Activated naive CD8-positive, alpha-beta T cell treated with anti-CD3 and anti-CD28 coated beads, Interleukin-2, amount 10 ng/mL, durations not matched to agents 7 days and 5 days (primary cell): ENCODE results near the gene SMAD7. TPM values are rescaled to one million over a fixed set of nuclear protein-coding genes. Genes with fewer than 3 reads are reported as not detected.
A peak's percentile ranks its signal among the peaks of the same experiment; 100 is the strongest.

Experiments
- ATAC-seq: fragments of 150-1000 bp; cut with Tn5 transposase; one replicate; pipeline ENCODE4 v1.10.0; 2021; ENCODE audit warnings: low read depth, moderate library complexity
- POLR2A ChIA-PET: fragments of 350-600 bp; sonication (Branson Sonifier 250); formaldehyde crosslinking; loops from one replicate; lab custom pipeline; 2021; ENCODE audit warnings: antibody characterized with exemption; lab: Charles Lee
- DNase-seq: peaks from one replicate; pipeline ENCODE4 v3.0.0; 2021
- H3K27ac Mint-ChIP-seq: one replicate; pipeline ENCODE4 v1.8.0; 2022; ENCODE audit warnings: mild to moderate bottlenecking, mixed read lengths
- H3K27me3 Mint-ChIP-seq: one replicate; pipeline ENCODE4 v1.8.0; 2022; ENCODE audit warnings: mild to moderate bottlenecking, moderate library complexity, mixed read lengths
- H3K36me3 Mint-ChIP-seq: one replicate; pipeline ENCODE4 v1.8.0; 2021; ENCODE audit warnings: mild to moderate bottlenecking, mixed read lengths
- H3K4me1 Mint-ChIP-seq: one replicate; pipeline ENCODE4 v1.8.0; 2021; ENCODE audit warnings: mixed read lengths
- H3K4me3 Mint-ChIP-seq: one replicate; pipeline ENCODE4 v1.8.0; 2022; ENCODE audit warnings: mild to moderate bottlenecking, moderate library complexity, mixed read lengths
- H3K9me3 Mint-ChIP-seq: one replicate; pipeline ENCODE4 v1.8.0; 2021; ENCODE audit warnings: mixed read lengths
- total RNA-seq, 2 experiments: library from RNA; stranded (reverse); gene quantifications; one replicate each; pipeline ENCODE4 v1.2.3, GENCODE V29; 2021

Gene SMAD7
- total RNA-seq, 2 experiments from 2014 or later: 26.8 to 30.1 TPM

DNA sequence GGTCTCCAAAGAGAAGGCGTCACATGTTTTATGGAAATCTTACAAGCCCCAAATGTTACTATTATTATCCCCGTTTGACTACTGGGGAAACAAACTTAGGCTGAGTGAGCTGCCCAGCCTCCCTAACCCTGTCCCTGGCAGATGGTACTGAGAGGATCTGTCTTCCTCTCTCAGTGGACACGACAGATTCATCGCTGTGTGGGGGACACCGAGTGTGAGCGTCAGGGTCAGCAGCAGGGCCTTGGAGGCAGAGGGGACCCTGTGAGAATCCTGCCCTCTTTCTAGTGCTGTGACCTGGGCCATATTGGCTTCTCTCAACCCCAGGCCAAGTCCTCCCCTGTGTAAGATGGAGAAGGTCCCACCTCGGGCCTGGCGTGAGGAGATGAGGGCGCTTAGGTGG lies 27.1 kb upstream of the SMAD7 start:
- POLR2A ChIA-PET: no interaction called here
- Mint-ChIP-seq H3K27ac (no peak overlapping the region), H3K27me3 (peaks cover 57% of the 10 kb centered on the region), H3K4me1 (peaks cover 17% of the 10 kb centered on the region), H3K4me3 (no peak overlapping the region), H3K36me3 (peaks cover 1% of the 10 kb centered on the region), H3K9me3 (no peaks in the 10 kb centered on the region)
- DNase-seq: no peak
- ATAC-seq: no peak

GRCh38 chr18:48975817-48976649 lies 25.3 kb upstream of the SMAD7 start:
- H3K4me1 Mint-ChIP-seq: peaks cover 11% of the 10 kb centered on the region
- peak overlapping the region; percentile 76 for H3K4me3 Mint-ChIP-seq
- ATAC-seq: peak; percentile 84
- H3K36me3 Mint-ChIP-seq: peaks cover 1% of the 10 kb centered on the region
- no peaks in the 10 kb centered on the region for H3K9me3 Mint-ChIP-seq
- no peak overlapping the region for H3K27ac Mint-ChIP-seq
- DNase-seq: peak; percentile 72
- peaks cover 57% of the 10 kb centered on the region for H3K27me3 Mint-ChIP-seq
- POLR2A ChIA-PET: no interaction called here

- no peaks in the 10 kb centered on the region for H3K9me3 Mint-ChIP-seq
- peaks cover 11% of the 10 kb centered on the region for H3K4me1 Mint-ChIP-seq
- H3K36me3 Mint-ChIP-seq: peaks cover 1% of the 10 kb centered on the region
- H3K4me3 Mint-ChIP-seq: peak overlapping the region; percentile 72
- H3K27ac Mint-ChIP-seq: no peak overlapping the region
- POLR2A ChIA-PET: no interaction called here
- peaks cover 57% of the 10 kb centered on the region for H3K27me3 Mint-ChIP-seq
- DNase-seq: no peak
- no peak for ATAC-seq
These were observed 24.5 kb upstream of the SMAD7 start for GRCh38 chr18:48975120-48975816.

- peaks cover 59% of the 10 kb centered on the region for H3K27me3 Mint-ChIP-seq
- H3K4me1 Mint-ChIP-seq: peaks cover 10% of the 10 kb centered on the region
- DNase-seq (no peak), ATAC-seq (no peak)
- H3K9me3 Mint-ChIP-seq: no peaks in the 10 kb centered on the region
- H3K27ac Mint-ChIP-seq: no peak overlapping the region
- peak overlapping the region; percentile 72 for H3K4me3 Mint-ChIP-seq
- peaks cover 1% of the 10 kb centered on the region for H3K36me3 Mint-ChIP-seq
- POLR2A ChIA-PET: no interaction called here
These were observed 23.7 kb upstream of the SMAD7 start for GRCh38 chr18:48974304-48975119.

- POLR2A ChIA-PET: no interaction called here
- Mint-ChIP-seq H3K27ac (no peak overlapping the region), H3K4me1 (peaks cover 7% of the 10 kb centered on the region), H3K36me3 (no peaks in the 10 kb centered on the region), H3K27me3 (peaks cover 59% of the 10 kb centered on the region), H3K4me3 (no peak overlapping the region), H3K9me3 (no peaks in the 10 kb centered on the region)
- no peak for ATAC-seq
- no peak for DNase-seq
These were observed 23.0 kb upstream of the SMAD7 start for GRCh38 chr18:48973731-48974130.

DNA sequence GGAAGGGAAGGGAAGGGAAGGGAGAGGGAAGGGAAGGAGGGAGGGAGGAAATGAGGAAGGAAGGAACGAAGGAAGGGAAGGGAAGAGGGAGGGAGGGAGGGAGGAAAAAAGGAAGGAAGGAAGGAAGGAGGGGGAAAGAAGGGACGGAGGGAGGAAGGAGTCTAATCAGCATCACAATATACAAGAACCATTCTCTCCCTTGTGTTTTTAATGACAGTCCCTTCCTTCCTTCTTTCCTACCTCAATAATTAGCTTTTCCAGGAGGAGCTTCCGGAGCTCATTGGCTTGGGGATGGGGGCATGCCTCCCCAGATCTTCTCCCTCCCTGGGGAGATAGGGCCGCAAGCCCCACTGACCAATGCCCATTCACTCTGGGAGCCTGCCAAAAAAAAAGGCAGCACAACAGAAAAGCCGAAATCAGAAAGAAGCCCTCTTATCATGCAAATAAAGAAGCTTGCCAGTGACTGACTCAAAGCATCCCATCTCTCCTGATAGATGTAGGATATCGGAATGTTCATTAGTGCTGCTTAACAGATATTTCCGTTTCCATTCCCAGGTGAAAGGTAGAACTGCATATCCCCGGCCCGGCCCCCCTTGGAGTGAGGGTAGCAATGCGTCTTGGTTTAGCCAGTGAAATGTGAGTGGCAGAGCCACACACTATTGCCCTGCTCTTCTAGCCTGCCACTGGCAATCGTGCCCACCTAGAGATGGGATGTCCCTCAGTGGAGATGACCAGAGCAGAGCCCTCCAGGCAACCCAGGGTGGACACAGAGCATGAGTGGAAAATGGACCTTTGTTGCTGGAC lies 17.8 kb upstream of the SMAD7 start:
- no peak for ATAC-seq
- H3K27me3 Mint-ChIP-seq: peaks cover 39% of the 10 kb centered on the region

GRCh38 chr18:48967545-48967944 lies 16.8 kb upstream of the SMAD7 start:
- no peak overlapping the region for H3K4me3 Mint-ChIP-seq
- H3K4me1 Mint-ChIP-seq: peaks cover 3% of the 10 kb centered on the region
- POLR2A ChIA-PET: interaction anchor here (2.0 kb wide), 1 partner anchor 15 kb away, joined by 5 read pairs; no protein-coding TSS in a partner anchor

More for the DNA sequence above, 17.8 kb upstream of the SMAD7 start:
- POLR2A ChIA-PET: interaction anchor here (2.0 kb wide), 1 partner anchor 16 kb away, joined by 5 read pairs; no protein-coding TSS in a partner anchor
- Mint-ChIP-seq H3K9me3 (peaks cover 1% of the 10 kb centered on the region), H3K4me3 (no peak overlapping the region), H3K36me3 (peaks cover 2% of the 10 kb centered on the region), H3K27ac (no peak overlapping the region), H3K4me1 (peaks cover 2% of the 10 kb centered on the region)
- DNase-seq: no peak

GRCh38 chr18:48966523-48966922 lies 15.8 kb upstream of the SMAD7 start:
- Mint-ChIP-seq H3K27ac (no peak overlapping the region), H3K4me1 (peaks cover 3% of the 10 kb centered on the region), H3K27me3 (peaks cover 31% of the 10 kb centered on the region), H3K36me3 (peaks cover 2% of the 10 kb centered on the region), H3K9me3 (peaks cover 2% of the 10 kb centered on the region), H3K4me3 (no peak overlapping the region)
- no peak for ATAC-seq
- no peak for DNase-seq
- POLR2A ChIA-PET: no interaction called here

More at GRCh38 chr18:48967545-48967944, 16.8 kb upstream of the SMAD7 start:
- Mint-ChIP-seq H3K9me3 (peaks cover 1% of the 10 kb centered on the region), H3K27ac (no peak overlapping the region), H3K27me3 (peaks cover 36% of the 10 kb centered on the region), H3K36me3 (peaks cover 2% of the 10 kb centered on the region)
- ATAC-seq (no peak), DNase-seq (no peak)

GRCh38 chr18:48963586-48964470 lies 13.1 kb upstream of the SMAD7 start:
- peaks cover 25% of the 10 kb centered on the region for H3K27me3 Mint-ChIP-seq
- H3K4me1 Mint-ChIP-seq: peaks cover 3% of the 10 kb centered on the region
- H3K27ac Mint-ChIP-seq: no peak overlapping the region
- peaks cover 2% of the 10 kb centered on the region for H3K36me3 Mint-ChIP-seq
- no peak for ATAC-seq
- DNase-seq: no peak
- POLR2A ChIA-PET: no interaction called here
- H3K4me3 Mint-ChIP-seq: no peak overlapping the region
- peaks cover 2% of the 10 kb centered on the region for H3K9me3 Mint-ChIP-seq

DNA sequence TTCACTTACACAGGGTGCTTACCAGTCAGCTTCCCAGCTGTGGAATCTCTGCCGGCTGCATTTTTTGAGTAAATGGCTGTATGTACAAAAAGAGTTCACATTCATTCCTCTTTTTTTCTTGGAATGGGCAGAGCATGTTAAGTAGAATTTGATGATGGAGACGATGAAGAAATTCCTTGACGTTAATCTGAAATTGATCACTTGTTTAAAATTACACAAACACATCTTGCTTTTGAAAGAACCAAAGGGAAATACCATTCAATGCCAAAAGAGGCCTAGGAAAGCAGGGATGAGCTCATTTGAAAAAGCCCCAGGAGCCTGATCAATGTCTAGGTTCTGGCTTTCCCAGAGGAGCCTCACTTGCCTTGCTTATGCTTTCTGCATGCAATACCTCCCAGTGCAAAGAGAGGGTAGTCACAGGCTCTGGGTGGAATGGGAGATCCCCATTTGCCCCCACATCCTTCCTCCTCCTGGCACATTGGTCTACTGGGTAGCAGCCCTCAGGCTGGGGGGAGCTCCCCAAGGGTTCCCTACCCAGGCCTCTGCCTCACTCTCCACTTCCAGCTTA lies 12.3 kb upstream of the SMAD7 start:
- Mint-ChIP-seq H3K27me3 (peaks cover 23% of the 10 kb centered on the region), H3K9me3 (peaks cover 2% of the 10 kb centered on the region), H3K4me3 (no peak overlapping the region), H3K36me3 (peaks cover 1% of the 10 kb centered on the region), H3K4me1 (peaks cover 3% of the 10 kb centered on the region), H3K27ac (no peak overlapping the region)
- ATAC-seq (no peak), DNase-seq (no peak)
- POLR2A ChIA-PET: interaction anchor here (0.6 kb wide), 1 partner anchor 22 kb away, joined by 3 read pairs; no protein-coding TSS in a partner anchor

GRCh38 chr18:48962252-48962993 lies 11.7 kb upstream of the SMAD7 start:
- H3K4me3 Mint-ChIP-seq: no peak overlapping the region
- H3K27me3 Mint-ChIP-seq: peaks cover 22% of the 10 kb centered on the region
- peaks cover 2% of the 10 kb centered on the region for H3K9me3 Mint-ChIP-seq
- no peak overlapping the region for H3K27ac Mint-ChIP-seq
- H3K4me1 Mint-ChIP-seq: peaks cover 3% of the 10 kb centered on the region
- no peak for ATAC-seq
- no peak for DNase-seq
- POLR2A ChIA-PET: interaction anchor here (0.6 kb wide), 1 partner anchor 22 kb away, joined by 3 read pairs; no protein-coding TSS in a partner anchor
- no peaks in the 10 kb centered on the region for H3K36me3 Mint-ChIP-seq
